Measurements from ENCODE around the gene URAD.

URAD gene

GRCh38 chr13:27954406-27954851 lies 34.1 kb downstream of the URAD start:
- DNase-seq: no peak

- DNase-seq: peak; percentile 43 to 55
These were observed 34.7 kb downstream of the URAD start for GRCh38 chr13:27953676-27954405.

GRCh38 chr13:27952876-27953675 lies 35.4 kb downstream of the URAD start:
- DNase-seq: no peak

- no peak for DNase-seq
These were observed 45.5 kb downstream of the URAD start for GRCh38 chr13:27942972-27943371.

GRCh38 chr13:27933580-27934328 lies 54.7 kb downstream of the URAD start:
- DNase-seq: no peak

GRCh38 chr13:27933118-27933517 lies 55.4 kb downstream of the URAD start:
- DNase-seq: no peak

GRCh38 chr13:27929868-27930267 lies 58.6 kb downstream of the URAD start:
- DNase-seq: no peak

- DNase-seq: no peak
These were observed 59.4 kb downstream of the URAD start for GRCh38 chr13:27928805-27929753.

GRCh38 chr13:27928353-27928804 lies 60.1 kb downstream of the URAD start:
- no peak for DNase-seq

Measured in CD4-positive, alpha-beta T cell treated with Interferon alpha-2 for 1 hour (primary cell).